HG03159 (cell line): ENCODE results near the gene SLC35B2.

Experiments used
- ATAC-seq: cut with Tn5 transposase; IDR thresholded peaks from one replicate; pipeline ENCODE4 v1.9.1; 2021; ENCODE audit warnings: mild to moderate bottlenecking, moderate library complexity; ENCODE audit not compliant: unreplicated experiment

Gene SLC35B2

GRCh38 chr6:44255105-44255808, 2.1 kb downstream of the SLC35B2 start:
- no peak for ATAC-seq

GRCh38 chr6:44254191-44255104, 2.9 kb downstream of the SLC35B2 start:
- no peak for ATAC-seq

GRCh38 chr6:44253307-44254101, 3.8 kb downstream of the SLC35B2 start:
- ATAC-seq = no peak

- no peak for ATAC-seq
Observed at GRCh38 chr6:44251576-44252524, 5.5 kb downstream of the SLC35B2 start.

GRCh38 chr6:44250718-44251123, 6.6 kb downstream of the SLC35B2 start:
- ATAC-seq = no peak

GRCh38 chr6:44250067-44250717, 7.1 kb downstream of the SLC35B2 start:
- no peak for ATAC-seq

- ATAC-seq = no peak
Observed at GRCh38 chr6:44249082-44249748, 8.1 kb downstream of the SLC35B2 start.

- no peak for ATAC-seq
Observed at GRCh38 chr6:44248579-44248978, 8.7 kb downstream of the SLC35B2 start.

- peak; percentile 34 for ATAC-seq
Observed at GRCh38 chr6:44247338-44248302, 9.7 kb downstream of the SLC35B2 start.

GRCh38 chr6:44246663-44247337, 10.5 kb downstream of the SLC35B2 start, which contains the start of gene HSP90AB1:
HSP90AB1 (plus strand) TSS chr6:44247101; CDS start chr6:44248630, 1,529 bp downstream.
- ATAC-seq = peak; percentile 68

- peak; percentile 38 for ATAC-seq
Observed at GRCh38 chr6:44245912-44246662, 11.2 kb downstream of the SLC35B2 start.

- ATAC-seq = no peak
Observed at GRCh38 chr6:44245391-44245911, 11.9 kb downstream of the SLC35B2 start.

- no peak for ATAC-seq
Observed at GRCh38 chr6:44243345-44243744, 14.0 kb downstream of the SLC35B2 start.

- ATAC-seq = no peak
Observed at GRCh38 chr6:44238687-44239350, 18.5 kb downstream of the SLC35B2 start.

GRCh38 chr6:44237813-44238433, 19.4 kb downstream of the SLC35B2 start:
- ATAC-seq = peak; percentile 83
